ENCODE measurements around the gene FAM124B.

The FAM124B gene

GRCh38 chr2:224379986-224380385, 21.9 kb downstream of the FAM124B start:
- no peak for DNase-seq

- DNase-seq = no peak
These were observed 22.7 kb downstream of the FAM124B start for GRCh38 chr2:224379172-224379571.

DNA sequence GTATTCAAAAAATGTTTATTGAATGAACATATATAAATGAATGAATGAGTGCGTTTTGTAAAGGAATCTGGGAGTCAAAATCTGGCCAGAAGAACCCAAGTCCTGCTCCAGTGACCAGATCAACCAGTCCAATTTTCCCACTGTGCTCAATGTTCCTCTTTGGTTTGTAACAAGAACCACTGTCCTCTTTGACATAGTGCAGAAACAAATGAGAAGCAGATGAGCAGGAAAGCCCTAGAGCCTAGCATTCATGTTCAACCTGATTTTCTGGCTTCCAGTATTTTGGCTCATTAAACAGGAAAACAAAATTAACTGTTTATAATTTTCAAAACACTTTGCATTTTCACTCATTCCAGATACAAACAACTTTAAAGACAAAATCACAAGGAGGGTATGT, 23.2 kb downstream of the FAM124B start:
- no peak for DNase-seq

- no peak for DNase-seq
These were observed 23.9 kb downstream of the FAM124B start for GRCh38 chr2:224377751-224378700.

- no peak for DNase-seq
These were observed 29.3 kb downstream of the FAM124B start for GRCh38 chr2:224372641-224373040.

DNA sequence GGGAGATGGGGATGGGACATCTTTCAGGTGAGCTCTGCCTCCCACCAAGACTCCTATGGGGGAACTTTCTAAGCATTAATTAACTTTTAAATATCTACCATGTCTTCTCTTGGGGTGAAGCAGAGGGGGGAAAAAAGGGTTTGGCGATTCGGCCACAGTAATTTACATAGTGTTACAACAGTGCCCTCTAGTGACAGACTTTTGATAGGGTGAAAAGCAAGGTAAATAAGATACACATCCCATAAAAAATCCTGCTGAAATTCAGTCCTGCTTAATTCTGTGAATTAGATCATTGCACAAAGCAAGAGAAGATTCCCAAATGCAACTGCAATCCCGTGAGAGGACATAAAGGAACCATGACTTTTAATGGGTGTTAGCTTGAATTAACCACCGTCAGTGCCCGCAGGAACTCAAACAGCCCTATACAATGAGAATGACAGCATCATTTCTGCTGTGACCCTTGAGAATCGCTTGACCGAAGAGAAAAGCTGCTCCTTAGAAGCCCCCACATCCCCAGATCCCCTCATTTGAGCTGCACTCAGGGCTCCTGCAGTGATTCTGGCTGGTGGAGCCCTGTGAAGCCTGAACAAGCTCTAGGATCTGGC, 32.8 kb downstream of the FAM124B start:
- DNase-seq = peak; percentile 20

DNA sequence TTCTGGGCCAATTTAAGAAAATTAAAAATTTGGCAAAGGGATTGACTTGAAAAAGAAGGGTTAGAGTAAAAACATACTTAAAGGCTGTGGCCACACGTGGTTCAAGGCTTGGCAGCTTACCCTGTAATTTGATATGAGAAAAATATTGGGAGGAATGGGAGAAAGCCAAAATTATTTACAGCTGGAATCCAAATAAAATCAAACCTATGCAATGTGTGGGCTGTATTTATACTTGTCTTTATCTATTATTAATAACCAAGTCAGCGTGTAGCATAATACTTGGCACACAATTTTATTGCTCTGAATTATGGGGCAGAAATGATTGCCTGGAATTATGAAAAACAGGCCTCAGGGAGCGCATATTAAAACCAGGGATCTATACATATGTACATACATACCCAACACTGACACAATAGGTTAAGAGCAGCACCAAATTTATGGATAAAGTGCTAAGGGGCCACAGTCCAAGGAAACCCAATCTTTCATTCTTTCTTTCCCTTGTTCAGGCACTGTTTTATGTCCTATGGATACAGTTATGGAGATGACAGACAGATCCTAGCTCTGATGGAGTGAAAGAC, 35.6 kb downstream of the FAM124B start:
- peak; percentile 87 for DNase-seq

DNA sequence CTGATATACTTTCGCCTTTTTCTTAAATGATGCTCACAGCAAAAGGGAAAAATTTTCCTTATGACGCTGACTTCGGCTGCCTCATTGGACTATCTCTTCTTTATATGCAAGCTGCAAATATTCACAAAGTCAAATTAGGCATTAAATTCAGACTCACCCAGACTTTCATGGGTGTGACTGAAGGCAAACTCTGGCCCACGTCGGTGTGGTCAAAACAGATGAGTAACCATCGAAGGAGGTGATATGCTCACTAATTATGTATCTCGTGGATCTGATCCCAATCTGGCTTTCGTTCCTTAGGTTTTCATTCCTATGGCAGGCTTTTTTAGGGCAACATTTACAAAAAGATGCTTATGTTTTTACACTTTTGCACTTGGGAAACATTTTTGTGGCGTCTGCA, 36.6 kb downstream of the FAM124B start:
- no peak for DNase-seq

GRCh38 chr2:224363281-224363680, 38.6 kb downstream of the FAM124B start:
- DNase-seq = no peak

DNA sequence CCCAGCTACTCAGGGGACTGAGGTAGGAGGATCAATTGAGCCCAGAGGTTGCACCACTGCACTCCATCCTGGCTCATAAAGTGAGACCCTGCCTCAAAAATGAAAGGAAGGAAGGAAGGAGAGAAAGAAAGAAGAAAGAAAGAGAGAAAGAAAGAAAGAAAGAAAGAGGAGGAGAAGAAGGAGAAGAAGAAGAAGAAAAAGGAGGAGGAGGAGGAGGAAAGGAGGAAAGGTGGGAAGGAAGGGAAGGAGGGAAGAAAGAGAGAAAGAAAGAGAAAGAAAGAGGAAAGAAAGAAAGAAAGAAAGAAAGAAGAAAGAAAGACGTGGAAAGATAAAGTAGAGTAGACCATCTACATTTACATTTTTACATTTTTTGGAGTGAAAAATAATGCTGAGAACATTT, 39.8 kb downstream of the FAM124B start:
- DNase-seq = no peak

DNA sequence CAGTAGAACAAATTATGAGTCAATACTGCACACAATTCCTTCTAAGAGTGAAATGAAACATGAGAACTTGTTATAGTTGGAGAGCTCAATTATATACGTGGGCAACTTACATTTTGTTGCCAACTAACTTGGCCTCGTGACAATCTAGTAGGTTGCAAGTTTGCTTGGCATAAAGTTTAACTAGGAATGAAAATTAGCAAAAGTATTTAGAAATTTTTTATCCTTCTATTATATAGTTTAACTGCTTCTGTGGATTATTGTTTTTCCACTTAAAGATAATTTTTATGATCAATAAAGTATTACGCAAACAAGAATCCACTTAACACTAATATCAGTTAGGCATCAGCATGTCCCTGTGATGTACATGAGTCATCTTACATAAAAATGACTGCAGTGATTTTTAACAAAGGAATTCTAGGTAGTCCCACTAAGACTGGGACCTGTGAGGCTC, 41.1 kb downstream of the FAM124B start:
- peak; percentile 87 for DNase-seq

DNA sequence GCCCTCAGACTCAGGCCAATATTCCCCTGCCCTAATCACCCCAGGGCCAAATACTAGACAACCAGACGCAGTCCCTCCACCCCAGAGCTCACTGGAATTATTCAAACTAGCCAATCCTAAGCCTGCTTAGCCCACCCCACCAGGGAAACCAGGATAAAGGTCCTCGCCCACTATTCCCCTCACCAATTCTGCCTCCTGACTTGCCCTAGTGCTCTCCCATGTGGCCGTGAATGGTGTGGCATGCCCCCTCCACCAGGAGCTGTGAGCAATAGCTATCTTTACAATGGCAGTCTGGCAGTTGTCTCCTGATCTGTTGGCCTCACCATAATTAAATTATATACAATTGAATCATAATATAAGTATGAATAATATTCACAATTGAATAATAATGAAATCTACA, 42.3 kb downstream of the FAM124B start:
- DNase-seq = no peak

- DNase-seq = peak; percentile 53
These were observed 44.6 kb downstream of the FAM124B start for GRCh38 chr2:224357098-224357901.

- no peak for DNase-seq
These were observed 47.2 kb downstream of the FAM124B start for GRCh38 chr2:224354632-224355211.

GRCh38 chr2:224350703-224351102, 51.2 kb downstream of the FAM124B start:
- no peak for DNase-seq

DNA sequence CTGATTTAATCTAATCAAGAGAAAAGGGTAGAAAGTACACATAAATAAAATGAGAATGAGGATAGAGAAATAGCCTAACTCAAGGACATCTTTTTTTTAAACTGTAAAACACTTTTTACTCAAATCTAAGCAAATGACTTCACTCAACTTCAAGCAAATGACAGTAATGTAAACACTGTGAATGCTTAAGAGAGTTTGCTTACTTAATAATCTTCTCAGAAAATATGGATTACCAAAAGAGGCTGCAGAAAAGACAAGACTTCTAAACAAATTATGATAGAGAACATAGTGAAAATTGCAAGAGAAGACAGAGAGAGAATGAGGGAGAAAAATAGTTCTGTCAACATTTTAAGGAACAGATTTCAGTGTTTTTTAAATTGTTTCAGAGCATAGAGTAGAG, 52.5 kb downstream of the FAM124B start:
- DNase-seq = no peak

DNA sequence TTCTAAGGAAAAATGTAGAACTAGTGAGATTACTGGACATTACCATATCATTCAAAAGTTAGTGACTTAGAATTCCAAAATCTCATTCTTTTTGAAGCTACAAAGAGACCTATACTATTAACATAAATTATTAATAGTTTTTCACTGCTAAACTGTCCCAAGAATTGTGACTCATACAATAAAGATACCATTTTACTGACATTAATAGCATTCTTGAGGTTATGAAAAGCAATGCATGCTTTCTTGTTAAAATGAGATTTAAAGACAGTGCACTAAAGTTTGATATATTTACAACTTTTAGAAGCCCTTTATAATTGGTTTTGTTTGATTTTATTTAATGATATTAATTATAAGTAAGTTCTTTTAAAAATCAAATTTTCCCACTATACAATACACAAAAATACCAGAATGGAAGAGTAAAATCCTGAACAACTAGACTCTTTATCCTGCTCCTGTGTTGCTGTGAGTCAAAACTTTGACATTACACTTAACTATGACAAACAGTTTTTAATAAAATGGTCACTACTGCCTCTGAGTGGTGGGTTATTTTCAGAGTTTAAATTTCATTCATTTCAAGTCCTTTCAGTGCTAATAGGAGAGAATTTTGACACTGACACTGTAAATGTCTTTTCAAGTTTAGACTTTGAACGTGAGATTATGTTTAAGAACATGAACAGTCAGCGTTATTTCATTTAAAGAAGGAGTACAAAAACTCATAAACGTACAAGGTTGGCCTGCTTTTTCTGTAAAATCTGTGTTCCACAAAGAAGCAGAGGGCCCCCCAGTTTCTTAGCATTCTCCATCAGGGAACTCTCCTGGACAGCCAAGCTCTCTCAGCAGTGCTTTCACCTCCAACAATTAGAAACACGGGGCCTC, 54.5 kb downstream of the FAM124B start:
- no peak for DNase-seq

- no peak for DNase-seq
These were observed 56.4 kb downstream of the FAM124B start for GRCh38 chr2:224345492-224345891.

DNA sequence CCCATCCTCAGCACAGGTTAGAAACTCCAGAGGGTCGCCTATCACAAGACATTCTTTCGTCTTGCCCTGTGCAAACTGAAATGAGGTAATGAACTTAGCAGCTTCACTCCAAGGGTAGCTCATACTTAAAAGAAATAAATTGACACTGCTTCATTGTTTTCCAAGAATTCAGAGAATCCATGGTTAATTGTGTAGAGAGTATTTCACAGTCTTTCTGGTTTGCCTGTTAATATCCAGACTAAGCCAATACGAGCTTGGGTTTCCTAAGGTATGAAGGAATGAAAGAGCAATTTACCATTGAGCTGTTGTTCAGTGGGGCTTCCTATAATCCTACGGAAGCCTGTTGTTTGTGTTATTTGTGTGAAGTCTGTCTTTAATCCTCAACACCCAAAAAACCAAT, 58.7 kb downstream of the FAM124B start:
- DNase-seq = no peak

DNA sequence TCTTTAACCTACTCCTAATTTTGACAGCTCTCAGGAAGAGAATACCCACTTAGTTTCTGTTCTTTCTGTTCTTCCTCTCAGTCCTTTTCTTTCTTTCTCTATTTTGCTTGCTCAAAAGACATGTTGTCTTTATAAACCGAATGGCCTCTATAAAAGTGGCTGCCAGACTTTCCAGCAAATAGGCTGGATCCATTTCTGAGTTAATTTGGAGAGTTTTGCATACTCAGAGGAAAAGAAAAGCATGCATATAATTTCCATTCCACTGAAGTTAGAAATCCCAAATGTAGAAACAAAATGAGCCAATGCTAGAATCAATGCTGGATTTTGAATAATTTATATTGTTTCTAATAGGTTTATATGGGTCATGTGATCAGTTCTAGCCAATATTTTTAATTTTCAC, 65.9 kb downstream of the FAM124B start:
- DNase-seq = no peak

DNA sequence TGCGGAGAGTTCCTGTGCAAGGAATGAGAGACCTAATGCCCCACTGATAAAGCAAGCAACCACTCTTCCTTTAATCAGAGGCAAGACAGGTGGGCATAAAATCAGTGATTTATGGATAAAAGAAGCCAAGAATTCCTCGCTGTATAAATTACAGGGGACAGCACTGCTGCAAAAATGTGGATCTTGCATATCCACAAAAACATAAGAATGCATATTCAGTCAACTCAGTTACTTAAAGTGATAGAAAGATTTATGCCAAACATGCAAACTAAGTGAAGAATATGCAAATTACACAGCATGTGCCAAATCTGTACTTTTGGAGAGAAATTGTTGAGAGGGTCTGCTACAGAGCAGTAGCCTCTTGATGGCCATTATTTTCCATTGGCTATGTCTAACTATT, 67.2 kb downstream of the FAM124B start:
- no peak for DNase-seq
